ENCODE results near the gene ECE1. TPM values are rescaled to one million over a fixed set of nuclear protein-coding genes. Genes with fewer than 3 reads are reported as not detected.

The ECE1 gene
- total and polyA plus RNA-seq, 2 of the 13 experiments (the other 11 are each of a cell fraction or from before 2014, with no cell fraction given), result 13.5 to 21.2 TPM

DNA sequence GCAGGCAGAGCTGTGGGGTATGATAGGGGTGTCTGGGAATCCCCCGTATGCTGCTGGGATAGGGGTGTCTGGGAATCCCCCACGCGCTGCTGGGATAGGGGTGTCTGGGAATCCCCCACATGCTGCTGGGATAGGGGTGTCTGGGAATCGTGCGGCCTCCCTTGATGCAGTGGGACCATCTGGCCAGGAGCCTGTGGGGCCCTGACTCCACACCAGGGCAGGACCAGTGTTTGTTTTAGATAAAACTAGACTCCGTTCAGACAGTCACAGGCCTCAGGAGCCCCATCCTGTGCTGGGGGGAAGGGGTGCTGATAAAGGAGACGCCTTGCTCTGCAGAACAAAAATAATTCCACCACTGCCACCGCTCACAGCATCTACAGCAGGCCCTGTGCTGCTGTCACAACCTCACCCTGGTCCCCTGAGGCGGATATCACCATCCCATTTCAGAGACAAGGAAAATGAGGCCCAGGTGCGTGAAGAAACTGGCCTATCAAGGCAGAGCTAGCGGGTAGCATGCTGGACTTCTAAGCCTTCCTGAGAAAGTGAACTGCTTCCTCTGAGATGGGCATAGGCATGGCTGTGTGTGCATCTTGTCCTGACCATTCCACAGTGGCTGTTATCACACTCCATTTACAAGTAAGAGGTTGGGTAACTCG, 24.0 kb downstream of the ECE1 start (continued):
- TF ChIP-seq, protein P1, sequence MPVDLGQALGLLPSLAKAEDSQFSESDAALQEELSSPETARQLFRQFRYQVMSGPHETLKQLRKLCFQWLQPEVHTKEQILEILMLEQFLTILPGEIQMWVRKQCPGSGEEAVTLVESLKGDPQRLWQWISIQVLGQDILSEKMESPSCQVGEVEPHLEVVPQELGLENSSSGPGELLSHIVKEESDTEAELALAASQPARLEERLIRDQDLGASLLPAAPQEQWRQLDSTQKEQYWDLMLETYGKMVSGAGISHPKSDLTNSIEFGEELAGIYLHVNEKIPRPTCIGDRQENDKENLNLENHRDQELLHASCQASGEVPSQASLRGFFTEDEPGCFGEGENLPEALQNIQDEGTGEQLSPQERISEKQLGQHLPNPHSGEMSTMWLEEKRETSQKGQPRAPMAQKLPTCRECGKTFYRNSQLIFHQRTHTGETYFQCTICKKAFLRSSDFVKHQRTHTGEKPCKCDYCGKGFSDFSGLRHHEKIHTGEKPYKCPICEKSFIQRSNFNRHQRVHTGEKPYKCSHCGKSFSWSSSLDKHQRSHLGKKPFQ (CRISPR knock-in tag; IDR thresholded peaks at IDR 0.05; ENCODE audit: insufficient replicate concordance), result no peak
- TF ChIP-seq ZNF841 (CRISPR knock-in tag; IDR thresholded peaks at IDR 0.05; ENCODE audit: borderline replicate concordance), result no peak
- peak; percentile 15; the same call in 1 of the 2 replicates for TF ChIP-seq RXRA (CRISPR knock-in tag; IDR thresholded peaks at IDR 0.05)
- TF ChIP-seq, protein P2, sequence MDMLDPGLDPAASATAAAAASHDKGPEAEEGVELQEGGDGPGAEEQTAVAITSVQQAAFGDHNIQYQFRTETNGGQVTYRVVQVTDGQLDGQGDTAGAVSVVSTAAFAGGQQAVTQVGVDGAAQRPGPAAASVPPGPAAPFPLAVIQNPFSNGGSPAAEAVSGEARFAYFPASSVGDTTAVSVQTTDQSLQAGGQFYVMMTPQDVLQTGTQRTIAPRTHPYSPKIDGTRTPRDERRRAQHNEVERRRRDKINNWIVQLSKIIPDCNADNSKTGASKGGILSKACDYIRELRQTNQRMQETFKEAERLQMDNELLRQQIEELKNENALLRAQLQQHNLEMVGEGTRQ (IDR thresholded peaks at IDR 0.05; ENCODE audit: low read depth, low read length), result no peak
- TF ChIP-seq, protein P2 (CRISPR knock-in tag; IDR thresholded peaks at IDR 0.05; ENCODE audit: borderline replicate concordance), result no peak
- TF ChIP-seq HNF4G (IDR thresholded peaks at IDR 0.05; ENCODE audit: borderline replicate concordance, low read depth, low read length), result no peak
- TF ChIP-seq HNF4G (CRISPR knock-in tag; IDR thresholded peaks at IDR 0.05; ENCODE audit: borderline replicate concordance, low read depth), result no peak
- TF ChIP-seq IRX3 (CRISPR knock-in tag; IDR thresholded peaks at IDR 0.05; ENCODE audit: borderline replicate concordance, low read depth), result no peak
- TF ChIP-seq, protein P3, sequence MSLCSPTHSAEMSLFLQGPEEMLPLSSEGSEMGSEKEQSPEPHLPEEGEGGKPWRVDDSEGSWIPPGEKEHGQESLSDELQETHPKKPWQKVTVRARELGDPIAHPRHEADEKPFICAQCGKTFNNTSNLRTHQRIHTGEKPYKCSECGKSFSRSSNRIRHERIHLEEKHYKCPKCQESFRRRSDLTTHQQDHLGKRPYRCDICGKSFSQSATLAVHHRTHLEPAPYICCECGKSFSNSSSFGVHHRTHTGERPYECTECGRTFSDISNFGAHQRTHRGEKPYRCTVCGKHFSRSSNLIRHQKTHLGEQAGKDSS (CRISPR knock-in tag; IDR thresholded peaks at IDR 0.05; ENCODE audit: borderline replicate concordance, low read depth), result no peak
- no peak for TF ChIP-seq REL (CRISPR knock-in tag; conservative IDR thresholded peaks at IDR 0.05)
- peak; percentile 28; the same call in 1 of the 2 replicates for TF ChIP-seq NCOA2 (CRISPR knock-in tag; IDR thresholded peaks at IDR 0.05)
- no peak for TF ChIP-seq ZNF431 (CRISPR knock-in tag; IDR thresholded peaks at IDR 0.05; ENCODE audit: borderline replicate concordance, low read depth)
- TF ChIP-seq EP300 (IDR thresholded peaks at IDR 0.05; ENCODE audit: low read depth in 2 of 2, low read length in 2 of 2), result peak in 1 of 2 experiments; percentile 62; a peak in 1 of 4 replicates
- no peak for TF ChIP-seq EP300 (CRISPR knock-in tag; IDR thresholded peaks at IDR 0.05; ENCODE audit: borderline replicate concordance)
- TF ChIP-seq KDM5B (CRISPR knock-in tag; IDR thresholded peaks at IDR 0.05; ENCODE audit: borderline replicate concordance), result peak; percentile 17; the same call in 1 of the 2 replicates
- TF ChIP-seq TBX2 (CRISPR knock-in tag; IDR thresholded peaks at IDR 0.05; ENCODE audit: borderline replicate concordance), result peak; percentile 64
- TF ChIP-seq FOXK1 (CRISPR knock-in tag; IDR thresholded peaks at IDR 0.05; ENCODE audit: borderline replicate concordance, low read depth), result no peak
- TF ChIP-seq, protein P4, sequence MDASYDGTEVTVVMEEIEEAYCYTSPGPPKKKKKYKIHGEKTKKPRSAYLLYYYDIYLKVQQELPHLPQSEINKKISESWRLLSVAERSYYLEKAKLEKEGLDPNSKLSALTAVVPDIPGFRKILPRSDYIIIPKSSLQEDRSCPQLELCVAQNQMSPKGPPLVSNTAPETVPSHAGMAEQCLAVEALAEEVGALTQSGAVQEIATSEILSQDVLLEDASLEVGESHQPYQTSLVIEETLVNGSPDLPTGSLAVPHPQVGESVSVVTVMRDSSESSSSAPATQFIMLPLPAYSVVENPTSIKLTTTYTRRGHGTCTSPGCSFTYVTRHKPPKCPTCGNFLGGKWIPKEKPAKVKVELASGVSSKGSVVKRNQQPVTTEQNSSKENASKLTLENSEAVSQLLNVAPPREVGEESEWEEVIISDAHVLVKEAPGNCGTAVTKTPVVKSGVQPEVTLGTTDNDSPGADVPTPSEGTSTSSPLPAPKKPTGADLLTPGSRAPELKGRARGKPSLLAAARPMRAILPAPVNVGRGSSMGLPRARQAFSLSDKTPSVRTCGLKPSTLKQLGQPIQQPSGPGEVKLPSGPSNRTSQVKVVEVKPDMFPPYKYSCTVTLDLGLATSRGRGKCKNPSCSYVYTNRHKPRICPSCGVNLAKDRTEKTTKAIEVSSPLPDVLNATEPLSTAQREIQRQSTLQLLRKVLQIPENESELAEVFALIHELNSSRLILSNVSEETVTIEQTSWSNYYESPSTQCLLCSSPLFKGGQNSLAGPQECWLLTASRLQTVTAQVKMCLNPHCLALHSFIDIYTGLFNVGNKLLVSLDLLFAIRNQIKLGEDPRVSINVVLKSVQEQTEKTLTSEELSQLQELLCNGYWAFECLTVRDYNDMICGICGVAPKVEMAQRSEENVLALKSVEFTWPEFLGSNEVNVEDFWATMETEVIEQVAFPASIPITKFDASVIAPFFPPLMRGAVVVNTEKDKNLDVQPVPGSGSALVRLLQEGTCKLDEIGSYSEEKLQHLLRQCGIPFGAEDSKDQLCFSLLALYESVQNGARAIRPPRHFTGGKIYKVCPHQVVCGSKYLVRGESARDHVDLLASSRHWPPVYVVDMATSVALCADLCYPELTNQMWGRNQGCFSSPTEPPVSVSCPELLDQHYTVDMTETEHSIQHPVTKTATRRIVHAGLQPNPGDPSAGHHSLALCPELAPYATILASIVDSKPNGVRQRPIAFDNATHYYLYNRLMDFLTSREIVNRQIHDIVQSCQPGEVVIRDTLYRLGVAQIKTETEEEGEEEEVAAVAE (CRISPR knock-in tag; IDR thresholded peaks at IDR 0.05; ENCODE audit: borderline replicate concordance), result no peak
- TF ChIP-seq MTA1 (CRISPR knock-in tag; IDR thresholded peaks at IDR 0.05; ENCODE audit: borderline replicate concordance), result peak; percentile 52; the same call in 1 of the 2 replicates

All from HepG2 (cell line).